Mucosa of rectum (tissue), 2 donors: Measurements from ENCODE around the gene LMAN1L.

Source experiments
- H3K27ac ChIP-seq, 2 donors: one replicate each; pipeline ENCODE4 v1.7.0; 2013; ENCODE audit warnings: inconsistent platforms in 2 of 2, low read depth in 2 of 2, low read length in 2 of 2
- H3K27me3 ChIP-seq, 2 donors: one replicate each; pipeline ENCODE4 v1.7.0; 2013; ENCODE audit warnings: low read length in 2 of 2; ENCODE audit not compliant: control insufficient read depth in 2 of 2, insufficient read depth in 2 of 2
- H3K36me3 ChIP-seq, 2 donors: one replicate each; pipeline ENCODE4 v1.7.0; 2013; ENCODE audit warnings: low read length in 2 of 2; ENCODE audit not compliant: control insufficient read depth in 2 of 2, insufficient read depth in 2 of 2
- H3K4me1 ChIP-seq, 2 donors: one replicate each; pipeline ENCODE4 v1.7.0; 2013; ENCODE audit warnings: low read length in 2 of 2, mild to moderate bottlenecking in 1 of 2; ENCODE audit not compliant: control insufficient read depth in 2 of 2, insufficient read depth in 2 of 2
- H3K4me3 ChIP-seq, 2 donors: one replicate each; pipeline ENCODE4 v1.7.0; 2013; ENCODE audit warnings: low read length in 2 of 2
- H3K9ac ChIP-seq, 2 donors: one replicate each; pipeline ENCODE4 v1.7.0; 2013; ENCODE audit warnings: low read length in 2 of 2, low read depth in 1 of 2, mild to moderate bottlenecking in 1 of 2
- H3K9me3 ChIP-seq, 2 donors: one replicate each; pipeline ENCODE4 v1.7.0; 2013; ENCODE audit warnings: low read length in 2 of 2; ENCODE audit not compliant: control insufficient read depth in 2 of 2
- donor health status: healthy.
- donor health status: Normal muscosa, but diverticular disease.

Gene LMAN1L

GRCh38 chr15:74788042-74788682, 24.5 kb upstream of the LMAN1L start:
- Histone ChIP-seq H3K27me3 (no peaks in the 10 kb centered on the region), H3K4me1 (peaks cover 82 to 84% of the 10 kb centered on the region in 2 donors), H3K36me3 (peaks cover 7 to 14% of the 10 kb centered on the region in 2 donors), H3K9me3 (no peaks in the 10 kb centered on the region), H3K9ac (peak overlapping the region; percentile 63 to 76), H3K27ac (peak overlapping the region; percentile 79 to 86), H3K4me3 (peak overlapping the region; percentile 28 to 60)

DNA sequence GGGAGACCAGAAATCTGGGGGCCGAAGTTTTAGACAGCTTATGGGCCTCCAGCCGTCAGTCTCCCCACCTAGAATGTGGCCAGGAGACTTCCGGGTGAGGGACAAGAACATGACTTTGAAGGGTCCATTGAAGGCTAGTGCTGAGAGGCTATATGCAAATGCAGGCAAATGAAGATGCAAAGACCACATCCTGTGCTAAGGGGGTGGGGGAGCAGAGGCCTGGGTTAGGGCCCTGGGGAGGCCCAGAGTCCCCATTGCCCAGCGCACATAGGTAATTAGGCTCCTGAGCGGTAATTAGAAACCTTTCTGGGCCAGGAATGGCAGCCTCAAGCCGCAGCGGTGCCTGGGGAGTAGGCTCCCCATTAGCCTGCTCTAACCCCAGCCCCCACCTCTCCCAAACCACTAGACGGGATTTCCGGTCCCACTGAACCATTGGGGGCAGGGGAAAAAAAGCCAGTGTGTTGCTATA, 23.9 kb upstream of the LMAN1L start:
- Histone ChIP-seq H3K4me1 (peaks cover 76 to 84% of the 10 kb centered on the region in 2 donors), H3K9ac (peak overlapping the region; percentile 63 to 76), H3K36me3 (peaks cover 7 to 14% of the 10 kb centered on the region in 2 donors), H3K27me3 (no peaks in the 10 kb centered on the region), H3K27ac (peak overlapping the region; percentile 79 to 86), H3K4me3 (peak overlapping the region; percentile 49 to 60), H3K9me3 (no peaks in the 10 kb centered on the region)

- H3K9ac ChIP-seq: peak overlapping the region; percentile 63 to 76
- peak overlapping the region; percentile 79 to 86 for H3K27ac ChIP-seq
- no peaks in the 10 kb centered on the region for H3K27me3 ChIP-seq
- H3K9me3 ChIP-seq: no peaks in the 10 kb centered on the region
- H3K4me3 ChIP-seq: peak overlapping the region; percentile 49 to 60
- H3K4me1 ChIP-seq: peaks cover 72 to 80% of the 10 kb centered on the region in 2 donors
- peaks cover 7 to 14% of the 10 kb centered on the region in 2 donors for H3K36me3 ChIP-seq
Observed at GRCh38 chr15:74789171-74789631, 23.4 kb upstream of the LMAN1L start.

DNA sequence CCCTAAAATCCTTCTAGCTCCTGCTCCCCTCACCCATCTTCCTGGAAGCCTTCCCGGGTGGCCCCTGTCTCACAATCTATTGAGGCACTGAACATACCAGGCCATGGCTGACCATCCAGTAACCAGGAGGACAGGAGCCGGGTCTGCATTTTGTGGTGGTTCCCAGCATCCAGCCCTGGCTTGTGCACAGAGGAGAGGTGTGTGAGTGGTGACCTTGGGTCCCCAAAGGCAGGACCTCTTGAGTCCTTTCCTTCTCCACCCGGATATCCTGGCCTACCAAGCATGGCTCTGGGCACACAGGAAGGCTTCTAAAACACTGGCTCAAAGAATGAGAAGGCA, 22.9 kb upstream of the LMAN1L start:
- peak overlapping the region; percentile 49 to 60 for H3K4me3 ChIP-seq
- H3K9me3 ChIP-seq: no peaks in the 10 kb centered on the region
- peak overlapping the region; percentile 79 to 86 for H3K27ac ChIP-seq
- peak overlapping the region; percentile 63 to 68 for H3K9ac ChIP-seq
- no peaks in the 10 kb centered on the region for H3K27me3 ChIP-seq
- peaks cover 7 to 14% of the 10 kb centered on the region in 2 donors for H3K36me3 ChIP-seq
- peaks cover 70 to 82% of the 10 kb centered on the region in 2 donors for H3K4me1 ChIP-seq

GRCh38 chr15:74790080-74790916, 22.3 kb upstream of the LMAN1L start:
- Histone ChIP-seq H3K9ac (peak overlapping the region; percentile 63 to 68), H3K27me3 (no peaks in the 10 kb centered on the region), H3K27ac (peak overlapping the region; percentile 79 to 86), H3K4me3 (peak overlapping the region; percentile 49 to 60), H3K36me3 (peaks cover 4 to 11% of the 10 kb centered on the region in 2 donors), H3K9me3 (no peaks in the 10 kb centered on the region), H3K4me1 (peaks cover 68 to 82% of the 10 kb centered on the region in 2 donors)

DNA sequence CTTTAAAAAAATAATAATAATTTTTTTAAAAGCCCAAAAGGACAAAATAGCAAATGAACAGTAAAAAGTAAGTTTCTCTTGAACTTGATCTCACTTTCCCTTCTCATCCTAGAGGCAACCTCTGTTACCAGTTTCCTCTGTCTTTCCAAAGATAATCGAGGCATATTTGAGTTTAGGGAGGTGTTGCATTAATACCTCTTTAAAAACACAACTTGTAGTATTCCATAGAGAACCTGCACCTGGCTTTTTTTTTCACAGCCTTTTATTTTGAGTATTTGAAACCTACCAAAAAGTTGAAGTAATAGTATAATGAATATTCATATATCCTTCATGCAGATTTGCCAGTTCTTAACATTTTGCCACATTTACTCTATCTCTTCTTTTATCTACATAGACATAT, 21.6 kb upstream of the LMAN1L start:
- Histone ChIP-seq H3K9me3 (no peaks in the 10 kb centered on the region), H3K27ac (peak overlapping the region in 1 of 2 donors; percentile 86), H3K36me3 (peaks cover 0 to 8% of the 10 kb centered on the region in 2 donors), H3K4me3 (no peak overlapping the region), H3K9ac (no peak overlapping the region), H3K27me3 (no peaks in the 10 kb centered on the region), H3K4me1 (peaks cover 63 to 78% of the 10 kb centered on the region in 2 donors)

DNA sequence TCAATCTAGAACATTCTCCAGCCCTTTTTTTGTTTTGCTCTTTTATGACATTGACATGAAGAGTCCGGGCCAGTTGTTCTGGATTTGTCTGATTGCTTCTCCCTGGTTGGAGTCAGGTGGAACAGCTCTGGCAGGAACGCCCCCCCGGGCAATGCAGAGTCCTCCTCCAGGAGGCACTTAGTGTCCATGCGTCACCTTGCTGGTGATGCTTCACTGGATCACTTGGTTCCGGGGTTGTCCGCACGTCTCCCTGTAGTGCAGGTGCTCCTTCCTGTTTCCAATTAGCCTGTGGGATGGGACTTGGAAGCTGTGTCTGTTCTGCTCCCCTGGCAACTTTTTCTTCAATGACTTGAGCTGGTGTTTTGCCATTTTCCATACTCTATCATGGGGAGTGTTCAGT, 21.0 kb upstream of the LMAN1L start:
- Histone ChIP-seq H3K27ac (no peak overlapping the region), H3K9me3 (no peaks in the 10 kb centered on the region), H3K4me3 (no peak overlapping the region), H3K9ac (no peak overlapping the region), H3K36me3 (peaks cover 0 to 8% of the 10 kb centered on the region in 2 donors), H3K4me1 (peaks cover 58 to 71% of the 10 kb centered on the region in 2 donors), H3K27me3 (no peaks in the 10 kb centered on the region)

DNA sequence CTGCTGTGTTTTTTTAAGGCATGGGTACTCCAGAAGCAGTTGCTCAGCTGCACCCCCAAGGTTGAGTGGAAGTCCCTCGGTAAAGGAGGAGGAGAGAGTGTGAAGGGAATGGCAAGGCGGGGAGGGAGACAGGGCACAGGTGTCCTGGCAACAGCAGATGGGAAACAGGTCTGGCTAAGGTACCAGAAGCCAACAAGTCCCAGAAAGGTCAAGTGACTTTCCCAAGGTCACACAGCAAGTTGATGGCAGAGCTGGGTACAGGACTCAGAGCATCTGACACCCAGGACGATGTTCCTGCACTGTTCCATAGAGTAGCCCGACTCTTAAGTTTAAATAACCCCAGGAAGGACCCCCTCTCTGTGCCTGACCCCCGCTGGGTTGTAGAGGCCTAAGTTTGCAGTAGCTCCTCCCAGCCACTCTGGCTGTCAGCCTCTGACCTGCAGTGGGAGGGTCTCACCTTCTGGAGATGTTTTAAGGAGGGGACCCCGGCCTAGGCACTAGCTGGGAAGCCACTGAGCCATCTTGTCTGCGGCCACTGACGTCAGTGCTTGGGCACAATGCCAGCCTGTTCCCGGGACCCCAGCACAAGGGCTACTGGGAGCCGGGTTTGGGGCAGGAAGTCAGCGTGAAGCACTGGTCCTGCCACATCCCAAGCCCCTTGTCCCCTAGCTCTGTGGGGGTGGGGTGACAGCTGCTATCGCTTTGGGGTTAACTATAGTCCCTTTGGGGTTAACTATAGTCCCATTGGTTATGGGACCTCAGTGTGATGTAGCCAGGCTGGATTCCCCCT, 20.2 kb upstream of the LMAN1L start:
- peaks cover 0 to 8% of the 10 kb centered on the region in 2 donors for H3K36me3 ChIP-seq
- H3K27ac ChIP-seq: peak overlapping the region in 1 of 2 donors; percentile 43
- no peaks in the 10 kb centered on the region for H3K27me3 ChIP-seq
- no peaks in the 10 kb centered on the region for H3K9me3 ChIP-seq
- peak overlapping the region in 1 of 2 donors; percentile 20 for H3K4me3 ChIP-seq
- peaks cover 50 to 64% of the 10 kb centered on the region in 2 donors for H3K4me1 ChIP-seq
- H3K9ac ChIP-seq: peak overlapping the region in 1 of 2 donors; percentile 19

GRCh38 chr15:74793135-74794028, 19.3 kb upstream of the LMAN1L start:
- Histone ChIP-seq H3K9ac (no peak overlapping the region), H3K4me1 (peaks cover 46 to 63% of the 10 kb centered on the region in 2 donors), H3K27ac (peak overlapping the region in 1 of 2 donors; percentile 9), H3K36me3 (peaks cover 5 to 13% of the 10 kb centered on the region in 2 donors), H3K9me3 (no peaks in the 10 kb centered on the region), H3K27me3 (no peaks in the 10 kb centered on the region), H3K4me3 (no peak overlapping the region)
